IMR-90 (cell line): ENCODE results near the gene MYT1.

ENCODE experiments used
- MXI1 ChIP-seq: IDR thresholded peaks from 2 replicates; pipeline ENCODE4 v1.6.1; 2012; ENCODE audit warnings: low read depth, mild to moderate bottlenecking, low read length, moderate library complexity, borderline replicate concordance
- NFE2L2 ChIP-seq: fragments of 150-350 bp; IDR thresholded peaks from 2 replicates; pipeline ENCODE4 v1.6.1; 2016; ENCODE audit warnings: low read depth, mild to moderate bottlenecking, low read length
- POLR2A ChIP-seq: IDR thresholded peaks from 2 replicates; pipeline ENCODE4 v1.6.1; 2012; ENCODE audit warnings: mild to moderate bottlenecking, low read depth, low read length
- RAD21 ChIP-seq: IDR thresholded peaks from 2 replicates; pipeline ENCODE4 v1.6.1; 2012; ENCODE audit warnings: low read length, improper control_type of control experiment
- RFX5 ChIP-seq: IDR thresholded peaks from 2 replicates; pipeline ENCODE4 v1.8.0; 2012; ENCODE audit warnings: low read depth, mild to moderate bottlenecking, low read length, moderate library complexity
- TF ChIP-seq, protein P1 (sequence below): conservative IDR thresholded peaks from 2 replicates; pipeline ENCODE4 v1.5.1; 2012; ENCODE audit warnings: mild to moderate bottlenecking, low read depth, low read length, improper control_type of control experiment

- TF ChIP-seq MXI1 (no peak), NFE2L2 (no peak), RFX5 (no peak), POLR2A (no peak), RAD21 (no peak)
- TF ChIP-seq, protein P1, sequence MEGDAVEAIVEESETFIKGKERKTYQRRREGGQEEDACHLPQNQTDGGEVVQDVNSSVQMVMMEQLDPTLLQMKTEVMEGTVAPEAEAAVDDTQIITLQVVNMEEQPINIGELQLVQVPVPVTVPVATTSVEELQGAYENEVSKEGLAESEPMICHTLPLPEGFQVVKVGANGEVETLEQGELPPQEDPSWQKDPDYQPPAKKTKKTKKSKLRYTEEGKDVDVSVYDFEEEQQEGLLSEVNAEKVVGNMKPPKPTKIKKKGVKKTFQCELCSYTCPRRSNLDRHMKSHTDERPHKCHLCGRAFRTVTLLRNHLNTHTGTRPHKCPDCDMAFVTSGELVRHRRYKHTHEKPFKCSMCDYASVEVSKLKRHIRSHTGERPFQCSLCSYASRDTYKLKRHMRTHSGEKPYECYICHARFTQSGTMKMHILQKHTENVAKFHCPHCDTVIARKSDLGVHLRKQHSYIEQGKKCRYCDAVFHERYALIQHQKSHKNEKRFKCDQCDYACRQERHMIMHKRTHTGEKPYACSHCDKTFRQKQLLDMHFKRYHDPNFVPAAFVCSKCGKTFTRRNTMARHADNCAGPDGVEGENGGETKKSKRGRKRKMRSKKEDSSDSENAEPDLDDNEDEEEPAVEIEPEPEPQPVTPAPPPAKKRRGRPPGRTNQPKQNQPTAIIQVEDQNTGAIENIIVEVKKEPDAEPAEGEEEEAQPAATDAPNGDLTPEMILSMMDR, result no peak
Observed at GRCh38 chr20:64191002-64191401, 26.8 kb downstream of the MYT1 start.
